HG02973 (cell line): ENCODE data around the gene NDUFS3.

Experiments used
- ATAC-seq: cut with Tn5 transposase; IDR thresholded peaks from one replicate; pipeline ENCODE4 v1.9.1; 2021; ENCODE audit warnings: moderate library complexity; ENCODE audit not compliant: unreplicated experiment

NDUFS3 gene

GRCh38 chr11:47631473-47631872, 52.6 kb downstream of the NDUFS3 start:
- no peak for ATAC-seq
